Hepatocyte (in vitro differentiated cells): ENCODE data around the gene TSPAN33.

ENCODE experiments used
- EZH2 ChIP-seq: fragments of 200-600 bp; sonication (generic); IDR thresholded peaks from 2 replicates; pipeline ENCODE4 v1.6.1; 2016; ENCODE audit warnings: antibody characterized with exemption, mild to moderate bottlenecking, borderline replicate concordance
- EZH2phosphoT487 ChIP-seq: fragments of 200-600 bp; sonication (generic); IDR thresholded peaks from one replicate; pipeline ENCODE4 v1.6.1; 2018; ENCODE audit warnings: antibody characterized with exemption, mild to moderate bottlenecking, low read depth, moderate library complexity; ENCODE audit not compliant: unreplicated experiment, severe bottlenecking
- TF ChIP-seq, protein P1 (sequence below): fragments of 200-600 bp; sonication (generic); IDR thresholded peaks from 2 replicates; pipeline ENCODE4 v1.5.1; 2016; ENCODE audit warnings: antibody characterized with exemption, mild to moderate bottlenecking; ENCODE audit not compliant: poor library complexity

DNA sequence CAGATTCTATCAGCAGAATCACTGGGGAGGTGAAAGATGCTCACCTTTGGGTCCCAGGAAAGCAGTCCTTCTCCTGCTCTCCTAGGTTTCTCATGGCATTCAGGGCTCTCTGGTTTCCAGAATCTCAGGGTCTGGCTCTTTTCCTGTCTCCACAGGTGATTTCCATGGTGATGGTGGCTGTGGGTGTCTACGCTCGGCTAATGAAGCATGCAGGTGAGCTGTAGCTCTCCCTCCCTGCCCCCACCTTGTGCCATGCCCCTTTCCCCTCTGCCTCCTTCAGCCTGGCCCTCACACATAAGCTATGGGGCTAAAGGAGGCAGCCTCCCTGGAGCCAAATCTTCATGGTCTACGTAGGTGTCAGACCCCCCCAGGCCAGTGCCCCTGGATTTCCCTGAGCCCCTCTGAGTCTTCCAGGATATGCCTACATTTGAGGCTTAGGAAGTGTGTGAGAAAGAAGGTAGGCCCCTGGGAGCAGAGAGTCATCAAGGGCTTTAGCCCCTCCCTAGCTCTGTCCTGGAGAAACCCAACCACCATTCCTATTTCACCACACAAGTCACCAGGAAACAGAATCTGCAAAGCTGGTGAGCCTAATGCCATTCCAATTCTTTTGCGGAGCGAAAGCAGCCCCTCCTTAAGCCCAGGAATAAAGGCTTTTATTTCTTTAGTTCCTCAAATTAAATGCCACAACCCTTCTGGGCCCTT lies 17.2 kb downstream of the TSPAN33 start:
- TF ChIP-seq, protein P1, sequence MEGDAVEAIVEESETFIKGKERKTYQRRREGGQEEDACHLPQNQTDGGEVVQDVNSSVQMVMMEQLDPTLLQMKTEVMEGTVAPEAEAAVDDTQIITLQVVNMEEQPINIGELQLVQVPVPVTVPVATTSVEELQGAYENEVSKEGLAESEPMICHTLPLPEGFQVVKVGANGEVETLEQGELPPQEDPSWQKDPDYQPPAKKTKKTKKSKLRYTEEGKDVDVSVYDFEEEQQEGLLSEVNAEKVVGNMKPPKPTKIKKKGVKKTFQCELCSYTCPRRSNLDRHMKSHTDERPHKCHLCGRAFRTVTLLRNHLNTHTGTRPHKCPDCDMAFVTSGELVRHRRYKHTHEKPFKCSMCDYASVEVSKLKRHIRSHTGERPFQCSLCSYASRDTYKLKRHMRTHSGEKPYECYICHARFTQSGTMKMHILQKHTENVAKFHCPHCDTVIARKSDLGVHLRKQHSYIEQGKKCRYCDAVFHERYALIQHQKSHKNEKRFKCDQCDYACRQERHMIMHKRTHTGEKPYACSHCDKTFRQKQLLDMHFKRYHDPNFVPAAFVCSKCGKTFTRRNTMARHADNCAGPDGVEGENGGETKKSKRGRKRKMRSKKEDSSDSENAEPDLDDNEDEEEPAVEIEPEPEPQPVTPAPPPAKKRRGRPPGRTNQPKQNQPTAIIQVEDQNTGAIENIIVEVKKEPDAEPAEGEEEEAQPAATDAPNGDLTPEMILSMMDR, result no peak
- TF ChIP-seq EZH2, result no peak
- no peak for TF ChIP-seq EZH2phosphoT487
